DOHH2 (cell line): Measurements from ENCODE around the gene HDDC3.

Source experiments
- CTCF ChIP-seq: fragments of 200-600 bp; sonication (generic); IDR thresholded peaks from one replicate; pipeline ENCODE4 v1.5.1; 2014; ENCODE audit warnings: antibody characterized with exemption, mild to moderate bottlenecking, low read depth, low read length; ENCODE audit not compliant: poor library complexity, severe bottlenecking
- EZH2phosphoT487 ChIP-seq: fragments of 200-600 bp; sonication (generic); IDR thresholded peaks from 2 replicates; pipeline ENCODE4 v1.6.1; 2017; ENCODE audit warnings: borderline replicate concordance, mild to moderate bottlenecking, antibody characterized with exemption, low read length, moderate library complexity, mixed read lengths

- TF ChIP-seq CTCF = no peak
- TF ChIP-seq EZH2phosphoT487 = no peak
These were observed 36.7 kb downstream of the HDDC3 start for GRCh38 chr15:90895571-90896117.
